Anterior cingulate cortex (tissue), 58 donors: ENCODE data around the gene GNB1.

Experiments used
- DNase-seq, 58 donors: peaks; one replicate each; lab custom pipeline; 2025; lab: John Stamatoyannopoulos, UW

GNB1 gene

DNA sequence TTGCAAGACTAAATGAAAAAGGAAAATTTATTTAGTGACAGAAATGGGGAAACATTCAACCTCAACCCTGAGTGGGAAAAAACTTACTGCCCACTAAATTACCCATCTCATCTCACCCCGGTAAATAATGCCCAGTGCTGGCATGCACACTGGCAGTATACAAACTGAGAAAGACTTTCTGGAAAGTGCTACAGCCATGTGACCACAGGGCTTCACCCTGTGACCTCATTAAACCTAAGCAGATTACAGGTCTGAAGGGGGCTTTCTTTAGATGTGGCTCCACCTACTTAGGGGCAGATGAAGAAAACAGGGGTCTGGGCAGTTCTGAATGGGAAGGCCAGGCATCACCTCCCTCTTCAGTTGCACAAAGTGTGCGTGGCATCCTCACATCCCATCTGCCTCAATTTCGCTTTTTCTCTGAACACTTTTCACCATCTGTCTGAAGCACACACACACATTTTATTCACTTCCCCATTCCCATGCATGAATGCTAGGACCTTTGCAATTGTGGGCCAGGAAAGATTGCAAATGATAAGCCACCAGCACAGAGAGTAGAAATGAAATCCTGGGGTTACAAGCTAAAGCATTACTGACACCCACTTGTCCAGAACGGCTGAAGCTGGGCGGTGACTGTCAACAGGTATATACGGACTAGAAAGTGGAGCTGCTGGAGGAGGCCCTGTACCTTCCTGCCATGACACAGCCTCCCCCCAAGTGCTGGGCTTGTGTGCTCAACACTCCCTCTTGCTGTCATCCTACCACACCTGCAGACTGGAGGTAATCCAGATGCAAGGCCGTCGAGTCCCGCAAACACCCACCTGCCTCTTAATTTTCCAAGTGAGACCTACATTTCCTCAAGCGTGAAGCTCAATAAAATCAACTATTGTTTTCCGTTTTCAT is 115.3 kb downstream of the GNB1 start:
- no peak for DNase-seq

- no peak for DNase-seq
Observed at GRCh38 chr1:1773874-1774273, 117.0 kb downstream of the GNB1 start.

DNA sequence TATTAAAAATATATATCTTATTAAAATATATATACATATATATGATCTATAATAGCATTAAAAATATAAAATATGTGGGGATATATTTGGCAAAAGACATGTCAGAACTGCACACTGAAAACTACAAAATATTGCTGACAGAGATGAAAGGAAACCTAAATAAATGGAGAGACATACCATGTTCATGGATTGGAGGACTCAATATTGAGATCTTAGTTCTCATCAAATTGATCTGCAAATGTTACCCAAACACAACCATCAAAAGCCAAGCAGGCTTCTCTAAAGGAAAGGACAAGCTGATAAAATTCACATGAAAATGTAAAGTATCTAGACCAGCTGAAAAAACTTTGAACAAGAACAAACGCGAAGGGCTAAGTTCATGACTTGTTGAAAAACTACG is 119.8 kb downstream of the GNB1 start:
- no peak for DNase-seq

DNA sequence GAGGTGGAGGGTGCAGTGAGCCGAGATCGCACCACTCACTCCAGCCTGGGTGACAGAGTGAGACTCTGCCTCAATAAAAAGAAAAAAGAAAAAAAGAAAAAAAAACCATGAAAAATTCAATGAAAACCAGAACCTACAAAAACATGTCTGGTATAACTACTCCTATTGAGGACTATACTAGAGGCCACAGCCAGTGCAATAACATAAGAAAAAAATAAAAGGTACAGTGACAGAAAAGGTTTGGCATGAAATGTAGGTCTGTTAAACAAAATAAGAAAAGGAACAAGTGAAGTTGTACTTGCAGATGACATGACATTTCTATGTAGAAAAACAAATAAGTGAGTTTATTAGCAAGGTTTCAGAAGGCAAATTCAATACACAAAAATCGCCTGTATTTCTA is 120.8 kb downstream of the GNB1 start:
- DNase-seq, result no peak

- no peak for DNase-seq
Observed at GRCh38 chr1:1768249-1768992, 122.5 kb downstream of the GNB1 start.

DNA sequence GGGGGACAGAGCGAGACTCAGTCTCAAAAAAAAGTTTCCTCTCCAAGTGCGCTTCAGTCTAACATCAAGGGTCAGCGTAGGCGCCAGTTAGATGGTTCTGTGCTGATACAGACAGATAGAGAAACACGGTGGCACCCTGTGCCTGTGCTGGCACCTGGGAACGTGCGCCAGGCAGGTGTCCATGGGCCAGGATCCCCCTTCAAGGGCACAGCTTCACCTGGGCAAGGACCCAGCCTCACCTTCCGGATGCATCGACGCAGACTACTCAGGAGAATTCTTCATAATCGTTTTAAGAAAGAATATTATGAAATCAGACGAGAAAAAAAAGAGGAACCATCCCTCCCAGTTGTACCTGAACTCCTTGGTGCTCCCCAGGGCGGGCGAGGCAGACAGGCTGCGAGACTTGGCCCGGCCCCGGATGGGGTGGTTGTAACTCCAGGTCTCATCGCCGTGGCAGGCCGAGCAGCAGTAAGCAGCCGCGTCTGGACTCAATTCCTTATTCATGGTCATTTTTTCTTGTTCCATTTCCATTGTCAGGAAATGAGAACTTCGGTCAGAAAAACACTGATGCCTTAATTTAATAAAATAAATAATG is 125.9 kb downstream of the GNB1 start:
- DNase-seq, result no peak

DNA sequence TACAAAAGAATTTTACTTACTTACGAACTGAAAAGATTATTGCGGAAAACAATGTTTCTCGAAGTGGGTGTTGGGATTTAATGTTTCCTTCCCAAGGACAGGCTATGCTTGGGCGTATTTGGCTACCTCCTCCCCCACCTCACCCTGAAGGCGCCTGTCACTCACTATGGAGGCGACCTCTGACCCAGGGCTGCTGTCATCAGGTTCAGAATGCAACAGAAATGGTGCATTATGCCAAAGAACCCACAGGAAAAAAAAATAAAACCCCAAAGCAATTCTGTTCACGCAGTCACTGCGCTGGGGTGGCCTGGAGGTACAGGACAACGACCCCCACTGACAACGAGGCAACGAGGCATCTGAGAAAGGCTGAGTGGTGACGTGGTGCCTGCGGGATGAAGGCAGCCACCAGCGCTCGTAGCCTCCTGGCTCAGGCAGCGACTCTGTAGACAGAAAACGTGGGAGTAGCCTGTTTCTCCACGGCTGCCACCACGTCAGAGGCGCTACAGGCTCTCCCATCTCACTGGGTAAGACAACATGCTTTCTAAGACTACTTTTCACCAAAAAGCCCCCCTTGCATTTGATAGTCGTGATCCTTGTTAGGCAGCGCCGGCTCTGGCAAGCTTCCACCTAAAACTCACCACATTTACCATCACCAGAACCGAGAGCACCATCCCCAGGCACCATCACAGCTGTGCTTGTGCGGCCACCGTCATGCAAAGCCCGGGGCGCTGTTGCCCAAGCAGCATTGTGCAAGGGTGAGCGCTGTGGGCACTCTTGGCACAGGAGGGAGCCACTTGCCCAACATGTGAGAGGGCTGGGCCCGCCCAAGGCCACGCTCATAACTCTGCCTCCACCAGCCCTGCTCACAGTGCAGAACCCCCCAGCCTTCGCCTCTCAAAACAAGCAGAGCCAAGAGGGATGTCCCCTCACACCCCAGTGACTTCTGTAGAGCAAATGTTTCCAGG is 126.9 kb downstream of the GNB1 start:
- peak in 27 of 58 donors; percentile 13 to 78 (median 47) for DNase-seq

- no peak for DNase-seq
Observed at GRCh38 chr1:1761504-1762376, 129.1 kb downstream of the GNB1 start.

GRCh38 chr1:1760715-1761114 is 130.2 kb downstream of the GNB1 start:
- DNase-seq, result no peak

- no peak for DNase-seq
Observed at GRCh38 chr1:1760345-1760650, 130.6 kb downstream of the GNB1 start.

DNA sequence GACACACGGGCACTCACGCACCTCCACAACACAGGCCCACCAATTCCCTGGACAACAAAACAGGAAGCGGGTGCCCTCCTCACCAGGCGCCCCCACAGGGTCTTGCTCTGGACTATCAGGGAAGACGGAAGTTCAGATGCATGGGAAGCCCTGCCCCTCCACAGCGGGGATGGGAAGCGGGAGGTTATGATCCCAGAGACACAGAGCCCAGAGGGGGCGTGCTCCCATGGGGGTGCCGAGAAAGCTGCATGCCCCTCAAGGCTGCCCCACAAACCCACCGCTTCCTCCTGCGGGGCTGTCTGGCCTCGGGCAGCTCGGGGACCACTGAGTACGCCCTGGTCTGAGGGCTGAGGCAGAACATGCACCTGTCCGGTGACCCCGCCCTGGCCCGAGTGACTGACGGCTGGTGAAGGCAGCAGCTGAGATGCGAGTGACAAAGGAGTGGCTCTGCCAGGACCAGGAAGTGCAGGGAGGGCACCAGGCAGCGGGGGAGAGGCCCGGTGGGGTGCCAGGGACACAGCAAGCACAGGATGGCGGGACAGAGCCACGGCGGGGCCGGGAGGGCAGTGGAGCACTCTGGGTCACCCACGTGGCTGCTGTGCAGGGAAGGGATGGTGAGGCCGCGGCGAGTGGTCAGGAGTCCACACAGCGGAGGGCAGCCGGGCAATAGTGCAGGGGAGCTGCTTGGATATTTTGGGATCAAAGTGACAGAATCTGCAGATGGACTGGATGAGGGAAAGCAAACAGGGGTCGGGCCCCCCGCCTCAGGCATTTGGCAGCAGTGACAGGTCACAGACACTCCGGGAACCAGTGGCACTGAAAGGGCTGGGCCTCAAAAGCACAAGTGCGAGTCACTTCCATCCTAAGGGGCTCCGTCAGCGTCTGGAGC is 131.2 kb downstream of the GNB1 start:
- DNase-seq, result no peak

- no peak for DNase-seq
Observed at GRCh38 chr1:1758692-1759455, 132.0 kb downstream of the GNB1 start.

GRCh38 chr1:1758059-1758621 is 132.7 kb downstream of the GNB1 start:
- DNase-seq, result no peak

DNA sequence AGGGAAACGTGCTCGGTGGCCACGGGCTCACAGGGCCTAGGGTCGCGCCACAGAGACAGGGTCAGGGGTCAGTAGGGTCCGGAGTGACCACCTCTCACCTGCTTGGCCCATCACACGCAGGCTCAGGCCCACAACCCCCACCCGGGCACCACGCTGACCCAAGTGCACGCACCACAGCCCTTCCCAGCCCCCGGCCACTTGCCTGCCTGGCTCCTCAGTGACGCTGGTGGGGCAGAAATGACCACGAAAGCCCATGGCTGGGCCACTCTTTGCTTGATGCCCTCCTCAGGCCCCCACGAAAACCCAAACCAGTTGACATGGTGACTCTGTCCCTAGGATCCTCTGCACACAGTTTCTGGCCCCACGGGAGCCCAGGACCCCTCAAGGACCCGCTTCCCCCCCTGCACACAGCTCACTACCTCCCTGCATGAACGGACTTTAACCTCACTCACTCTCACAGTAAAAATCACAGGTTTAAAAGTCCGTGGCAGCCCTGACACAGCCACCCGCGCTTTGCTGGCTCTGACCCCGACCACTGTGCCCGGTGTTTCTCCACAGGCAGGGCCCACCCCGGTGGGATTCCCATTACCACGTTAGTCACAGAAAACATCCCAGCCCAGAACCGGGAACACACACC is 133.3 kb downstream of the GNB1 start:
- DNase-seq, result no peak

GRCh38 chr1:1756661-1757421 is 134.0 kb downstream of the GNB1 start:
- DNase-seq, result no peak

DNA sequence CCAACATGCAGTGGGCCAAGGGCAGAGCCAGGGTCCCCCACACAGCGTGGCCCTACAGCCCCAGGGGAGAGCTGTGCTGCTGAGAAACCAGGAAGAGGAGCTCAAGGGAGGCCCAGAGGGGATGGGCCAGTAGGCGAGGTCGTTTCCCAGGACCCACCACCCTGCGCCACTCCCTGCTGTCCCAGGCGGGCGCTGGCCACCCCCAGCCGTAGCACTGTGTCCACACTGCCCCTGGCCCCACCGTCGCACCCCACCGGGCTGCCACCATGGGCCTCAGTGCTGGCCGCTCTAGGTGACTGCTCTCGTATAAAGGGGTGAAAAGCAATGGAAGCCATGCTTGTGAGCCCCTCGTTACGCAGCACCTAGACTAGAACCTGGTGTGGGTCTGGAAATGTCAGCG is 135.0 kb downstream of the GNB1 start:
- DNase-seq, result no peak
